RPMI8226 (cell line): Measurements from ENCODE around the gene LAMB3.

ENCODE experiments used
- DNase-seq: peaks from one replicate; pipeline ENCODE4 v3.0.0-alpha.2; 2015

Gene LAMB3

DNA sequence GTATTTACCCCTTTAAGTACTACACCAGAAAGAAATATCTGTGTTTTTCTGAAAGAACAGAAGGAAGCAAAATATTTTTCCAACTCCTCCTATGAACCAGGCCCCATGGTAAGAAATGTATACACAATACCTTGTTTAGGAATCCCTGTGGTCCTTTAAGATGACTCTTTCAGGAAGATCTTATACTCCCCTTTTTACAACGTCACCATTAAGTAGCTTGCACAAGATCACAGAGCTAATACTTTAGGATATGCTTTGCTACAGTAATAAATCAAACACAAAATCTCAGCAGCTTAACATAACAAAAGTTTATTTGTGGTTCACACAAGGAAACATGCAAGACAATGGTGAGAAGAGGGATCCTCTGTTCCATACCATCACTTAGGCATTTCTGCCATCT lies 8.8 kb upstream of the LAMB3 start:
- DNase-seq: no peak

DNA sequence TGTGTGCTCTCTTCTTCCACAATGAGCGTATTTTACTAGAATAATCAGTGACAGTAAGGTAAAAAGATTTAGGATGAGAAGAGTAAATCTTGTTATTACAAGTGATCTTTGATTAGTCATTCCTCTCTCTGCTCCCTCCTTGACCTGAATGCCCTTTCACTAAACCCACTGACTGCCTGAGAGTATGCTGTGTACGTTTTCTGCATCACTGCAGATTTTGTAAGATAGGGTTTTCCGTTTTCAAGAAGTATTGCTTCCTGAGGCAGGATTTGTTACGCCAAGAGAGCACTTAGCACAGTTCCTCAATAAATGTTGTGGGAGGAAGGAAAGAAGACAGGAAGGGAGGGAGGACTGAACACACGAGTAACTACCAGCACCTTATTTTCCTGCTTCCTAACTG lies 7.7 kb upstream of the LAMB3 start:
- DNase-seq: peak; percentile 70

DNA sequence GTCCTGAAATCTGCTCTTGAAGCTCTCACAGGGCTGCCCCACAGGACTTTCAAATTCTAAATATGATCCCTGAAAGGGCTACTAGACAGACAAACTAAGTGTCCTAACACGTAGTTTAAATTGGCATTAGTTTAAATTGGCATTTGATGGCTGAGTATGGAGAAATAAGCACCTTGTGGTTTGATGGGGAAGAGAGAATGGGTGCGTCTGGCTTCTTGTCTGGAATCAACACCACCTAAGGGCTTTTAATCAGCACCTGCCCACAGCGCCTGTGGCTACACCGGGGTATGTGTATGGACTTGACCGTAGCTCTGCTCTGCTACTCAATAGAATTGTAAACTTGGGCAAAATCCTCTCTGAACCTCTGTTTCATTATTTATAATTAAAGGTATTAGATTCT lies 5.7 kb upstream of the LAMB3 start:
- peak; percentile 34 for DNase-seq

DNA sequence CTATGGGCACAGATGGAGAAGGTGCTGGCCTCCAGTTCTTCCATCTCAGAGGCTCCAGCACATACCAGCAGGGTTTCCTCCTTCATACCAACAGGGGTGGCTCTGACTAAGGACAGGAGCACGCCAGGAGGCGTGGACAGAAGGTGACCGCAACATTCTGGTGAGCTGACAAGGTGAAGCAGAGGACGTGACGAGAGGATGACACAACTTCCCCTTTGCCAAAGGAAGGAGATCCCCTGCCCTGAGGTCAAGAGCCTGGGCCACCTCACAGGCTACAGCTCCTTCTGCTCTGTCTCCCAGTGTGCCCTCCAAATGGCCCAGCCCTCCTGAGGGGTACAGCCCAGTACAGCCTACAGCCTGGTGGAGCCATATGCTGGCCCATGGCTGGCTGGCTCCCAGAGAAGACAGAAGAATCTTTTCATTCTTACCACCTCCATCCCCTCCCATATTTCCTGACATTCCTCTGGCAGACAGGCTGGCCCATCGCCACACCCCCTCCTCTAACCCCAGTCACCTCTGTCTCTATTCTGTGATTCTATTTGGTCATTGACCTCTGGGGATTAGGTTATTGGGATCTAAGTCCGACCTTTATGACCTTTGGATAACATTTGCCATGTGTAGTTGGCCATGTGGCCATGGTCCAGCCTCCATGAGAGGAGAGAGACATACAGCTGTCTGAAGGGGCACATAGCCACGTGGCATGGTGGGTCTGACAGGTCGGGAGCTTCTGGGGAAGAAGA lies 5.1 kb upstream of the LAMB3 start:
- DNase-seq: peak; percentile 41

DNA sequence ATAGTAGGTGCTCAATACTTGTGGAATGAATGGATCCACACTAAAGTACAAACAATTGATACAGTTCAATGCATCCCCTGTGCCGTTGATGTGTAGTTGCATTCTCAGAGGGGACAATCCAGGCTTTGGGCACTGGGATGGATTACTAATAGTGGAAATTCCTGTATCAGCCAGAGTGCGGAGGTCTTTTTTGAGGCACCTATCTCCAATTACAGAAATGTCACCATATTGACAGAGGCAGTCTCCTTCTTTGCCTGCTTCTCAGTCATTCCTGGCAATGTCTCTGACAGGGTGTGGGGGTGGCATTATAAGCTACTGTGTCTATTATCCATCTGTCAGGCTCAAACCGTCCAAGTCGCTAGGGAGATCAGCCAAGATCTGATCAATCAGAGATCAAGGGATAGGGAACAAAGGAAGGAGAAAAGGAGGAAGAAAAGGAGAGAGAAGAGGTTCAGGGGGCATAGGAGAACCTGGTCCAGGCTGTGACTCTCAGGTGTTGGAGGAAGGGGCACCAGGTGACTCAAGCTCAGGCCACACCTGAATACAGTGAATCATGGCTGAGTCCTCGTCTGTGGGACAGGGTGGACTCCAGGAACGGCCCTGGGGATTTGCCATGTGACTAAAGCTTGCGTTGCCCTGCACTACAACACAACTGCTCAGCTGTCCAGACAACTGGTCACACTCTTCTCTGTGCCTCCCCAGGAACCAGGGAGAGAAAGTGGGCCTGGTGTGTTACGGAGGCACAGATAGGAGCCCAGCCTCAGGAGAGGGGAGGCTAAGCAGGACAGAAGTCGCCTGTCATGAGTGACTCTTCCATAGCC lies 3.4 kb upstream of the LAMB3 start:
- no peak for DNase-seq

DNA sequence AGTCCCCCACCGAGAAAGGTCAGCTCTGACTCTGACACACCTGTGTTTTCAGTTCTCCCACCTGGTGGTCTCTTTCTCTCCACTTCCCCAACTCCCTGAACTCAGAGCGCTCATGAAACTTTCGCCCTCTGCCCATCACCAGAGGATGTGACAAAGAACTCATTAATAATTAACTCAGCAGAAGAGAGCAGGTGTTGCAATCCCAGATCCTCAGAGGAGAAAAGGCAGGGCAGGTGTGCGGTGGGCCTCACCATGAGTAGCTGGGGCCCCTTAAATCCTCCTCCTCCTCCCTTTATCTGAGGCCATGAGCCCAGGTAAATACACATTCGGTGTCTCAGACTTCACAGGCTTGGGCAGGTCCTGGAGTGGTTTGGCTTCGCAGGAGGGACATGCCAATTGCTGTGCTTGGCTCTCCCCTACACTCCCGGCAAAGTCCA lies 1.7 kb upstream of the LAMB3 start:
- DNase-seq: peak; percentile 62

DNA sequence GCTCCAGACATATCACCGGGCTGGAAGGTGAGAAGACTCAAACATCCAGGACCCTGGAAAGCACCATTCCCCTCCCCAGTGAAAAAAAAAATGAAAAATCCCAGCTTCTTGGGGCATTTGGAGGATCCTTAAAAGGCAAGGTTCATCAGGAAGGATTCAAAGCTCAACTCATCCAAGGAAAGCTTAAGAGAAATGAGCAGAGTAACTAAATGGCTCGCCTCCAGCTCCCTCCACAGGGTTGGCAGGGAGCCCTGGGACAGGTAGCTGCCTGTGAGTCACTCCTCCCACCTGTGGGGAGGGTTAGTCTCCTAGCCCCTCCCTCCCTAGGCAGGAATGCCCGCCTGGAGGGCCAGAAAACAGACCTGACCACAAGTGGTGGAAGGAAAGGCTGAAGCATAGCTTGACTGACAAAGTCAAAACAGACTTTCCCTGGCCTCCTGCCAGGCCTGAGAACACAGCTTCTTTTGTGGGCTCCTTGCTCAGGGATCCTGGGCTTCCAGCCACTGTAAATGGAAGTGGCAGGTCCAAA lies 712 bp upstream of the LAMB3 start:
- DNase-seq: peak; percentile 99

DNA sequence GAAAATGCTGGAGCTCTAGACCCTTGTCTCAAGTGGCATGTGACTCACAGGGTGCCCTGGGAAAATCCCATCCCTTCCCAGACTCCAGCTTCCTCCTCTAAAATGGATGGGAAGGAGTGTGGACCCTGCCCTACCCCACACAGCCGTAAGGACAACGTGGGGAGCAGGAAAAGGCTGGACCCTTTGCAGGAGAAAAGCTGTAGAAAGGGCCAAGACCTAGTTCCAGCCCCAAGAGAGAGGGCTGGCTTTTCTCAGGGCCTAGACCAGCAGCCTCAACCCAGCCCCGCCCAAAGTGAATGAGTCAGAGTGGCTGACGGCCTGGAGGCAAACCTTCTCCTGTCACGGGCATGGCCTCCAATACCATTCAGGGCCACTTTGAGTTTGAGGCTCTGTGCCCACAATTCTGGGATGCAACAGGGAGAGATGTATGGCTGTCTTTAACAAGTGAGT lies 1.1 kb downstream of the LAMB3 start:
- DNase-seq: peak; percentile 86

DNA sequence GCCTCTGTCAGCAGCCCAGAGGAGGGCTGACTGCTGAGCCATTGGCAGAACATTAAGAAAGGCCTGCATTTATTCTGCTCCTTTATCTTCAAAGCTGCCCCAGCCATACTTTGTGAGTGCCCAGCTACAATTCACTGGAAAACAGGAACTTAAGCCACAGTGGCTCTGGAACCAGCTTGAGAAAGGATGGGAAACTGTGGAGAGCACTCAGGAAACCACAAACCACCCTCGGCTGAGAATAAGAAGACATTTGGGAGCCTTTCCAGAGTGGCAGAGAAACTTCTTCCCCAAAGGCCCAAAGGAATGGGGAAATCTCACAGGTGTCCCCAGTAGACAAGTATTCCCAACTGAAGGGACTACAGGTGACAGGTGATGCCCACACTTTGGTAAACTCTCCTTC lies 1.8 kb downstream of the LAMB3 start:
- no peak for DNase-seq

DNA sequence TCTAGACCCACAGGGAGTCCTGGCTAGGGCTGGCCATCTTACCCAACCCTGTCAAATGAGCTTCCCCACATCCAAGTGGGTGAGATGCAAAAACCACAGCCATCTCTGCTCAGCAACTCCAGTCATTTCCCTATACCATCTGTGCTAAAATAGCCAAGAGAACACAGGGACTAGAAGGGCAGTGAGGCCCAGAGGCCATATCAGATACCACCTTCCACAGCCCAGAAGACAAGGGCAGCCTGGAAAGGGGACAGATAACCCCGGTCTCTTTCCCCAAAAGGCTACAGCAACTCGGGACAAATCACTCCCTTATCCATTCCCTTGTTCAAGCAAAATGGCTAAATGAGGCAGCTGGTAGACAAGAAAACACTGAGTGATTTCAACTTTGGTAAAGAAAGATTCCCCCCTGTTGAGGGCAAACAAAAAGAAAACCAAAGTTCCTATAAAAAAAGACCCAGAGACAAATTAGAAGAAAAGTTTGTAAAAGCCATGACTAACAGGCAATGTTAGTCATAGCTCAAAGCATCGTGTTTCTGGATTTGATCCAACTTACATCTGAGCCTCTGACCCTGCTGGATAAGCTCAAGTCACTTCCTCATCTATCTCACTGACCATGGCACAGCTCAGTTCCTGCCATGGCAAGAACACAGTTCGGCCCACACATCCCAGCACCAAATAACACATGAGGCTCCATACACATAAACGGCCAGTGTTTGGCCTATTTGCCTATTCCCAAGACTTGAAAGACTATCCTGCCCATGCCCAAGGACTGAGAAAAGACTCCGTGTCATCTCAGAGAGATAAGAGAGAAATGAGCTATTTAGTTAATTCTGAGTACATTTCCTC lies 3.1 kb downstream of the LAMB3 start:
- peak; percentile 85 for DNase-seq

DNA sequence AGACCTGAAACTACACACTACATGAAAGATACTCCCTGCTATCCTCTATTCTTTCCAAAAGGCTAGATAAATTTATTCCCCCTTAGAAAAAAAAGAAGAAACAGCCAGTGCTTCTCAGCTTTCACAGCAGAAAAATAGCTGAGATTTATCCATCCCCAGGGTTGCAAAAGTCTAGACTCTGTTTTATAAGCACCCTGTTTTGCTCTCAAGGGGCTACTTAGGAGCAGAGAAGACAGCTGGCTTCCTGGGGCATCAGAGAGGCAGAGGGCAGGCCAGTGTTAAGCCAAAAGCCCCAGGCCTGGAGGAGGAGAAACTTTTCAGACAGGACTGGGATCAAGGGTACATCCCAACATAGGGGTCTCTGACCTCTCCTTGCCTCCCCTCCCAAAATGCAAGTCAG lies 3.9 kb downstream of the LAMB3 start:
- DNase-seq: no peak

DNA sequence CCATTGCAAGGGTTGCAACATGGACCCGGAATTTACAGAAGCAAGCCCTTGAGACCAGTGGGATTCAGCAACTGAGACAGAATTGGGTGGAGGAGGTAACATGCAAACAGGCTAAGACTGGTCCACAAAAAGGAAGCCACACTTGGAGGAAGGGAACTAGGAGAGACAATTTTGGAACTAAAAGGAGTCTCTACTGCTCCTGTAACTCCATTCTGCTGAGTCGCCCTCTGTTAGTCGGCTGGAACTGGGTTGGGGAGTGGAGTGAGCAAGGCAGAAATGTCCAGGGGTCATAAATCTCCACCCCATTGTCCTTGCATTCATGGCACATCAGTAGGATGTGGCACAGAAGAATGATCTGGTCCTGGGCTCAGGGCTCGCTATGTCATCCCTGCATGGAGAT lies 5.1 kb downstream of the LAMB3 start:
- DNase-seq: no peak

DNA sequence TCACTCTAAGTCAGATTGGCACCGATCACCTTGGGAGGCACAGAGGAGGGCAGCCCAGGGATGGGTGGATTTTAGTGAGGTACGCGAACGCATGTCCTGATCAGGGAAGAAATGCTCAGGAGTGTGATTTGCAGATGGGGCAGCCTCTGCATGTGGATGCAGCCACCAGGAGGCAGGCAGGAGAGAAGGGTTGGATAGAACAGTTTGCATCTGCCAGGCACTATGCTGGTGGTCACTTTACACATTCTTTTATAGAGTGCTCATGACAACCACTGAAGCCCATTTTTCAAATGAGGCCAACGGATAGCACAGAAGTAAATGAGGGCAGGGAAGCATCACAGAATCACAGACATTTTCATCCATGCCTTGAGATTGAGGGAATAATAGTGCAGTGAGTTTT lies 5.7 kb downstream of the LAMB3 start:
- DNase-seq: no peak

DNA sequence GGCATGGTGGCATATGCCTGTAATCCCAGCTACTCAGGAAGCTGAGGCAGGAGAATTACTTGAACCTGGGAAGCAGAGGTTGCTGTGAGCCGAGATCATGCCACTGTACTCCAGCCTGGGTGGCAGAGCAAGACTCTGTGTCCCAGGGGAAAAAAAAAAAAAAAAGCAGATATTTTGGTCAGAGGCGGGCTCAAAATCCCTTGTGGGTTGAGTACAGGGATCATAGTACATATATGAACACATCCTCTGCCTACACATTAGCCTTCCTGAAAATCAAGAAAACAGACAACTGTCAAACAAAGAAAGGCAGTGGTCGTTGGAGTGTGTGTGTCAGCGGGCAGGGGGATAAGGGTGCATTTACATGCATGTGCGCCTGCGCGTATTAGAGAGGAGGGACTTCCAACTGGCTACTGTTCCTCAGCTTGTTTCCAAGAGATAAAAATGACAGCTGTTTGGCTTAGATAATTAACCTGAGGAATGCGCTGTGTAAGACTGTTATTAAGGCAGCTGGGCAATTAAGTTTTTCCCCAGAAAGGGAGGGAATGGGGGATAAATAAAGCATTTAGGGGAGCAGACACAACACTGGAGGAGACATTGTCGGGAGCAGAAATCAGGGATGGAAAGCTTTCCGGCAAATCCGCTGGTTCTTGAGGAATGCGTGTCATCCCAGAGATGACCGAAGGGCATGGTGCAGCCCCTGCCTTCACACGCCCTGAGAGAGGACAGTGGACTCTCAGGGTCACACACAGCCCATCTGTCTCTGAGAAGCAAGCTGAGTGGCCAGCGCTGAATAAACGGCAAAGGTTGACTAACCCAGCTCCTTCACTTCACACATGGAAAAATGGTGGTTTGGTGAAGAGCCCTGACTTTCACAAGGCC lies 6.4 kb downstream of the LAMB3 start:
- no peak for DNase-seq

DNA sequence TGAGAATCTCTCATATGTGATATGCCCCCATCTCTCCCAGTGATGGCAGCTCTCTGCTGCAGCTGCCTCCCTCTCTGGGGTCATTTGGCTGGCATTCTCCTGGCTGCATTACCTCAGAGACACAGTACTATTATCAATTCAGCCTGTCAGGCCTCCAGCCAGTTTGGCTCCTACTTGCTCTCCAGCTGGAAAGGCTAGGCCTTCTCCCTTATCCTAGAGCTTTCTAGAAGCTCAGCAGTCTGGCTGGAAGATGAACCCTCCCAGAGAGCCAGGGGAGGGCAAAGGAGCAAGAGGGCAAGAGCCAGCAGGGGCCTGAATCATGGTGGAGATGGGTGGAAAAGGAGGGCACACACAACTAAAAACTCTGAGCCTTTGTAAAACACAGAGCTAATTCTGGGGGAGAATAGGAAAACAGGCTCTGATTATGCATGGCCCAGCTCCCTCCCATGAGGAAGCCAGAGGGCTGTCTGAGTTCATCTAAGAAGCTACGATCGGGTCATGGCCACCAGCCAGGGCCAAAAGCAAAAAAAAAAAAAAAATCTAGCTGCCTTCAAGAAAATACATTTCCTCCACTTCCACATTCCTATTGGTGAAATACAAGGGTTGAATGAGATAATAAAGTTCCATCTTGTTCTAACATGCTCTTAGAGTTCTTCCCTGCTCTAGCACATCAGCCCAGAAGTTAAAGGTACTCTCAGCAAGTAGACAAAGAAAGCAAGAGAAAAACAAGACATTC lies 8.8 kb downstream of the LAMB3 start:
- no peak for DNase-seq

DNA sequence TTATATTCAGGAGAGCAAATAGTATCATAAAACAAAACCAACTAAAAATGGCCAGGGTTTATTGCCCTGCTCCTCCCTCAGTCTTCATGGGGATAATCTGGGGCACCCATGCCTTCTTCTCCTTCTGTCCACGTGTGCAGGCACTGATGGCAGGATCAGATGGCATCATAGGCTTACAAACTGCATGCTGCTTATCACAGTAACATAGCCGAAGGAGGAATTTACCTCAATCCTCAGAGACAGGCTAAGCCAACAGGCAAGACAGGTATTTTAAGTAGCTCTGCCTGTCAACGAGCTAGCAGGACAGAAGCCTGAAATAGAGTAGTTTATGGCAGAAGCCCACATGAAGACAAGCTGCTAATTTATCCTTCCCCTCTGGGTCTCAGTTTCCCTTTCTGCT lies 9.4 kb downstream of the LAMB3 start:
- no peak for DNase-seq

DNA sequence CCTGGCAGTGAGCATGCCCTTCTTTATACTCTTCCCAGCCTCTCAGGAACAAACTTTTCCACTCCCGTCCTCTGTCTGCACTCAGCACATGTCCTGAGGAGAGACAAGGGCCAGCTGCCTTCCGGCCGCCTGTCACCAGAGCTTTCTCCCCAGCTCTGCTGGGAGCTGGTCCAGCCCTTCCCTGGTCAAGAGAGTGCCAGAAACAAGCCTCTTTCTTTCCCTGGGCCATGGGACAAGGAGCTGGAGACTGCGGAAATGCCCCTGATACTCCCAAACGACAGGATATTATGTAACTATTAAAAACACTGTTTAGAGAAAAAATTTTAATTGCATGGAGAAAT lies 10.4 kb downstream of the LAMB3 start:
- no peak for DNase-seq

DNA sequence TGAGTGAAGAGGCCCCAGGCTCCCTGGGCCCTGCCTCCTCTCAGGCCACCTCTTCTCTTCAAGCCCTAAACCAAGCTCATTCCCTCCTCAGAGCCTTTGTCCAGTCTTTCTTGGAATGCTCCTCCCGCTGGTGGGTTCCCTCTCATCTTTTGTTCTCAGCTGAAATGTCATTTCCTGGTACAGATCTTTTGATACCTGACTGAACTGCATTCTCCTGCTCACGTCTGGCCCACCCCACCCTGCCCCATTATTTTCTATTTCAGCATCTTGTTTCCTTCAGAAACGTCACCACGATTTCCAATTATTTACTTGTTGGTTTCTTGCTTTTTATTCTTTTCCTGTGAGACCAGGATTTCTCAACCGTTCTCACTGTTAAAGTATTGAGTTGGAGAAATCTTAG lies 16.4 kb downstream of the LAMB3 start:
- no peak for DNase-seq

DNA sequence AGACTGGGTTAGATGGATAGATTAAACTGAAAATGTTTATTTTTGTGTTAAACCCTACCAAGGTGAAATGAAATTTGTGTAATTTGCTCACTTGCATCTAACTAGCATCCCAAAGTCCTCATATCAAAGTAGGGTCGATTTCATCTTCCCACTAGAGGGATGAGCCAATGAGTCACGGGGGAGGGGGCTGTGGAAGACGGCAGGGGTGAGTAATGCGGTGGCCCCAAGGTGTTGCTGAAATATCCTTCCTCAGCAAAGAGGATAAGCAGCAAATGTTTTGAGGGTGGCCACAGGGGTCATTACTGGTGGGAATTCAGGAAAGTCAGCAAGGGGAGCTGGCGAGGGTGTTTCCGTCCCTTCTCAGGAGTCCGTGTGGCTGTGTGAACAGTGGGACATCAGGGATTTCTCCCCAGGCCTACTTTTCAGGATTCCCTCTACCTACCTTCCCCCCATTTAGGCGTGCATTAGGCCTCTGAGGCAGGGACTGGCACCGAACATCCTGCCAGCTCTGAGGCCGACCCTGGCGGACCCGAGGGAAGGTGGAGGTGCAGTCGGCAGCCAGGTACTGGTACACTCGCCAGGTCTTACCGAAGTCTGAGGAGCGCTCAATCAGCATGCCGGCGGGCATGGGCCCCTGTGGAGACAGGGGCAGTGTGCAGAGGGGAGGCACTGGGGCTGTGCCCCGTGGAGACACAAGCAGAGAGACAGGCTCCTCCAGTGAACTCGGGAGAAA lies 18.1 kb downstream of the LAMB3 start:
- DNase-seq: no peak

DNA sequence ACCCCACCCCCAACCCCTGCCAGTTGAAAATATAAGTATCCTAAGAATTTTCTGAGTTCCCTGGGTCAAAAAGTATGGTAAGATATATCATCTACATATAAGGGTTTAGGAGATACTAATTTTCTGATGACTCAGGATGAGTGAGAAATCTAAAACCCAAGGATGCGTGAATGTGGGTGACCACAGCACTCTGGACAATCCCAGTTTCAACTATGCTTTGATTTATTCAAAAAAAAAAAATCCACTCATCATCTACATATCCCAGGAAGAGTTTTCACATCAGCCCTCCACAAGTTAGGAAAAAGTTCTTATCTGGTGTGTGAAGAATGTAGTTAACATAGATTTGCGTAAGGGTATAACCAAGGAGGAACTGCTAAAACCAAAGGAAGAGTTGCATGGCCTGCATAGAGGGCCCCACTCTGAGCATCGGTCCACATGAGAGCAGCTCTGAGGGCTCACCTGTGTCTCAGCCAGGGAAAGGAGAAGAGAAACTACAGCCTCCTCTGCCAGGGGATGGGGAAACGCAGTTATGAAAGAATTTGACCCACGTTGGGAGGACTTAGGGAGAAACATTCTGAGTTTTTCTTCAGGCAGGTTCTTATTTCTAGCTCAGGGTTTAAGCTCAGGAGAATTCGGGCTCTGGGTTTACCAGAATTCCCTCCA lies 18.8 kb downstream of the LAMB3 start:
- peak; percentile 78 for DNase-seq
